Midbrain (tissue), 1 donor: ENCODE measurements around the gene LOXL3.

Experiments used
- DNase-seq: peaks from one replicate; lab custom pipeline; 2025; lab: John Stamatoyannopoulos, UW

The LOXL3 gene

GRCh38 chr2:74507145-74507925 lies 46.4 kb downstream of the LOXL3 start, which contains the start of gene PCGF1:
Gene PCGF1 (minus strand): TSS chr2:74507695. CDS start chr2:74507668, 27 bp downstream.
- DNase-seq = peak; percentile 96

GRCh38 chr2:74505448-74506246 lies 48.1 kb downstream of the LOXL3 start:
- no peak for DNase-seq

GRCh38 chr2:74504591-74504990 lies 49.2 kb downstream of the LOXL3 start:
- no peak for DNase-seq

DNA sequence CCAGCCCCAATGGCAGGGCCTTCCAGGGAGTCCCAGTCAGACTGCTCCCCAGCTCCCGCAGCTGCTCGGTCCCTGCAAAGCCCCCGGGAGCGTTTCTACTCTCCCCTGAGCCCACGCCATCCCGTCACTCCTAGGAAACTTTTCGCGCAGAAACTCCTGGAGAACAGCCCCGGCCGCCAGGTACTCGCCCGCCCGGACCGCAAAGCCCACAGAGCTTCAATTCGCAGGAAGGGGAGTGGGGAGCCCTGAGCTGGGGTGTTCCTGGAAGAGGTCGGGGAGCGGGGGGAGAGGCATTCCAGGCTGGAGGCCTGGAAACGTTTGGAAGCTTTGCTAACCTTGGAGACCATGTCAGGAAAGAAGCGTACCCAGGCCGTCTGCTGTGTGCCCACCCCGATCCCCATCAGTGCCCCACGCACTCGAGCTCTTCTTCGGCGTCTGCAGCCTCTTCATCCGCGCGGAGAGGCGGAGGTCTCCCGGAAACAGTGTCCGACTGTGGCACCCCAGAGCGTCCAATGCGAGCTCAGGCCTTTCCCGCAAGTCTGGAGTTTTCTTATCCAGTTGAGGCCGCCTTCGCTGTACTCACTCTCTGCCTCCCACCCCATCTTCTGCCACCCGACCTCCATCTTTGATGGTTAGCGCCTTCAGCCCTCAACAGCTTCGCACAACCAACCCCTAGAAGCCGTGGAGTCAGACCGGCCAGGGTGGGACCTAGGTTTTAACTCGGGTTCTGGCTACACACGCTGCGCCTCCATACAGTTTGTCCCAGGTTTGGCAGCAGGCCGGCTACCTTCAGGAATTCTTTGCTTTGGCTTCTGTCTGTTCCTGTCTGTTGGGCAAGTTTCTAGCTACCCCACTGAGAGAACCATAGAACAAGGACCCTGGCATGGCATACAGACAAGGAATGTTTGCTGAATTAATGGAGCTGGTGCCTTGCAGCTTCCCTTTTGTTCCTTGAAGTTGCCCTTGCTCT lies 50.0 kb downstream of the LOXL3 start:
- no peak for DNase-seq

GRCh38 chr2:74502720-74503505 lies 50.8 kb downstream of the LOXL3 start:
- DNase-seq = no peak

DNA sequence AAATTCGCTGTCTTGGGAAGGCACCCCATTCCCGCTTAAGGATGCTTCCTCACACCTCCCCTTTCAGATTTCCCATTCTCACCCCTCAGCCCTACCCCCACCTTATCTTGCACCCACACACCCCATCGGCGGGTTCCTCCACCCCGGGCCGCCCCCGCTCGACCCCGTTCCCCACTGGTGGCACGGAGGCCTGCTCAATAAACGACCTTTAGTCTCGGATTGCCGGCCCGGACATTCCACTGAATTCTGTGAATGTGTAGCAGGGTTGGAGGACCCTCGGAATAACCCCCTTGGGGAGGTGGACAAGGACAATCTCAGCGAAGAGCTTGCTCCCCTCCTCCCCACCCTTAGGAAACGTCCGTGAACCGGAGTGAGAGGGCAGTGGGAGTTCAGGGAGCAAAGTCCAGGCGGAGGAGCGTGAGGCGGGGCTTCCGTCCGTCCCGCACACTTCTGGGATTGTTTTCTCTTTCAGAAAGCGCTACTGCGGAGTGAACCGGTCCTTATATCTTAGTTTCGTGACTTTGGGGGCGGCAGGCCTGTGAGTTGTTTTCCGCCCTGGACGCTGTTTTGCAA lies 51.5 kb downstream of the LOXL3 start:
- no peak for DNase-seq

DNA sequence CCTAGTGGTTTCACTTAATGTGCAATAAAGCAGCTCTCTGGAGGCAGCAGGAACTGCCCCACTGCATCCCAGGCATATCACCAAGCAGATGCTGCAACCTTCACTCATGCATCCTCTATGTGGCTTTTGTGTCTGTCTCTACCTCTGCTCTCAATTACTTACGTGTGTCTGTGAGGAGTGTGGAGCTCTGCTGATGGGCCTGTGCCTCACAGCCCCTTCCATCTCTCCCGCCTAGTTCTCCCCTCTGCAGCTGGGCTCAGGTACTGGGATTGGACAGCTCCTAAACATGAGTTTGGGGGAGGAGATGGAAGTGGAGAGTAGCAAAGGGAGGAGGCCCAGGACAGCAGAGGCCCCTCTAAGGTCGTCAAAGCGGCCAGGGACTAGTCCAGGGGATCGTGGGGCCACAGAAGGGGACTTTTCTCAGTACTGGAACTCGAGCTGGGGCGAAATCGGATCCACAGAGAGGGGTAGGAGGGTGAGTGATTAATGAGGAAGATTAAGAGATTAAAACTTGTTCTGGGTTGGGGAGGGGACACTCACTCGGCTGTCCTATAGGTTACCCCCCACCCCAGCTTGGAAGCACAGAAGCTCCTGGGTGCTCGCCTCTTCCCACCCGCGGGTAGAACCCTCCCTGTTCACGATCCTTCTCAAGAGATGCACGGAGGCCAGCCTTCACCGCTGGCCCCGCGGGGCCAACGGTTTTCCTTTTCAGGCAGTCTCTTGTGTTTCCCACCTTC lies 52.2 kb downstream of the LOXL3 start:
- DNase-seq = no peak

- no peak for DNase-seq
Observed at GRCh38 chr2:74500578-74500946, 53.2 kb downstream of the LOXL3 start.

- no peak for DNase-seq
Observed at GRCh38 chr2:74499940-74500577, 53.7 kb downstream of the LOXL3 start.

GRCh38 chr2:74499267-74499939 lies 54.3 kb downstream of the LOXL3 start, which contains the start of gene LBX2:
Gene LBX2 (minus strand): TSS chr2:74499603. CDS start chr2:74499537, 66 bp downstream.
- no peak for DNase-seq

GRCh38 chr2:74498500-74499266 lies 55.1 kb downstream of the LOXL3 start:
- DNase-seq = no peak

GRCh38 chr2:74497777-74498499 lies 55.8 kb downstream of the LOXL3 start:
- DNase-seq = no peak

DNA sequence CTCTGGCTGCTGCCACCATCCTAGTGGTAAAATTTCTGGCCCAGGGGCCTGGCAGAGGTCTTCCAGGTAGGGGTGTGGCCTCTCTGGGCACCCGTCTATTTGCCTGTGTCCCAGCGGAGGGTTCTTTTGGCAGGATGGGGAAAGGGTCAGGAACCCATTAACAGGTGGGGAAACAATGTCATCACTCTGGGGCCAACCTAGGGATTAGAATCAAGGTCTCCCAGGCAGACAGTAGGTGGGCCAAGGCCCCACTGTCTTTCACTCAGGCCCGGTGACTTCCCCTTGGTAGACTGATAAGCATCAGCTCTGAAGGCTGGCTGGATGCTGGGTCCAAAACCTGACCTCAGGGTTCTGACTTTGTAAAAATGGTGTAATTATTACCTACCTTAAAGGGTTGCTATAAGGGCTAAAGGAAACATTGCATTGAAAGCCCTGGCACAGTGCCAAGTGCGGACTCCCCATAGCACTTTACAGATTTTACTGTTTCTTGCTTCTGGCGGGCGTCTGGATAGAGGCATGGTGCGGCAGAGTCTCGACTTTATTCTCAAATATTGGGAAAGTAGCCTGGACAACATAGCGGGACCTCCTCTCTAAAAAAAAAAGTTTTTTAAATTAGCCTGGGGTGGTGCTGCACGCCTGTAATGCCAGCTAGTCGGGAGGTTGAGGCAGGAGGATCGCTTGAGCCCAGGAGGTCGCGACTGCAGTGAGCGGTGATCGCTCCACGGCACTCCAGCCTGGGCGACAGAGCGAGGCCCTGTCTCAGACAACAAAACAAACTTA lies 56.6 kb downstream of the LOXL3 start:
- DNase-seq = no peak

GRCh38 chr2:74495440-74495839 lies 58.3 kb downstream of the LOXL3 start:
- no peak for DNase-seq

DNA sequence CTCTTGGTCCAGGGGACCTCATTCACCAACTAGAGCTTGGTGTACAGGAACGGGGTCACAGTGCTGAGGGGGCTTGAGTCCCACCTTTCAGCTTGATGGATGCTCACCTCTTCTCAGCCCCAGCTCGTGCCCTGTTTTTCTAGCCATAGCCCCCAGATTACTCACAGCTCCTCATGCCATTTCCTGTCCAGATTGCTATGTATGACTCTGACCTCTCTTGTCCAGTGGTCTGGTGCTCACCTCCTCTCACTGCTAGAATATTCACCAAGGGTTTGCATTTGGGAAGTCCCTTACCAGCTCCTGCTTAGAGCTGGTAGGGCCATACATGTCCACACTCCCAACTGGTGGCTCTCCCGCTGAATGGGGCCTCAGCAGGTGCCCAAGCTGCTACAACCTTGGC lies 60.2 kb downstream of the LOXL3 start:
- DNase-seq = no peak

GRCh38 chr2:74491648-74492544 lies 61.8 kb downstream of the LOXL3 start:
- DNase-seq = no peak
